ENCODE measurements around the gene MED20. TPM values are rescaled to one million over a fixed set of nuclear protein-coding genes. Genes with fewer than 3 reads are reported as not detected.
"Not testable (repeated sequence)": the region's sequence is repeated elsewhere in the genome, so short reads cannot be mapped to it uniquely, and the experiment has no call there.

The MED20 gene
- total RNA-seq, 4 donors from 2014 or later: 9.6 to 14.9 (median 14.2) TPM

- TF ChIP-seq CTCF (IDR thresholded peaks at IDR 0.05): no peak
- no peak for TF ChIP-seq POLR2AphosphoS5 (IDR thresholded peaks at IDR 0.05)
- TF ChIP-seq POLR2A (IDR thresholded peaks at IDR 0.05; ENCODE audit: low read depth): no peak
- TF ChIP-seq EP300 (IDR thresholded peaks at IDR 0.05): no peak
- H3K27ac ChIP-seq (replicated peaks in 1 of 4): no peak overlapping the region
- H3K9me3 ChIP-seq: no peaks in the 10 kb centered on the region
- peaks cover 0 to 5% (median 0%) of the 10 kb centered on the region in 4 donors for H3K36me3 ChIP-seq
- H3K4me1 ChIP-seq: no peaks in the 10 kb centered on the region
- intact Hi-C loops (cut with DNase I): no loop called here
- no peaks in the 10 kb centered on the region for H3K27me3 ChIP-seq
- no peak for DNase-seq (ENCODE audit: extremely low spot score)
- H3K4me3 ChIP-seq: no peak overlapping the region
- WGBS: 96% methylated on average over 2 of the region's 2 CpGs
These were observed 33.7 kb upstream of the MED20 start for GRCh38 chr6:41954668-41955067.

DNA sequence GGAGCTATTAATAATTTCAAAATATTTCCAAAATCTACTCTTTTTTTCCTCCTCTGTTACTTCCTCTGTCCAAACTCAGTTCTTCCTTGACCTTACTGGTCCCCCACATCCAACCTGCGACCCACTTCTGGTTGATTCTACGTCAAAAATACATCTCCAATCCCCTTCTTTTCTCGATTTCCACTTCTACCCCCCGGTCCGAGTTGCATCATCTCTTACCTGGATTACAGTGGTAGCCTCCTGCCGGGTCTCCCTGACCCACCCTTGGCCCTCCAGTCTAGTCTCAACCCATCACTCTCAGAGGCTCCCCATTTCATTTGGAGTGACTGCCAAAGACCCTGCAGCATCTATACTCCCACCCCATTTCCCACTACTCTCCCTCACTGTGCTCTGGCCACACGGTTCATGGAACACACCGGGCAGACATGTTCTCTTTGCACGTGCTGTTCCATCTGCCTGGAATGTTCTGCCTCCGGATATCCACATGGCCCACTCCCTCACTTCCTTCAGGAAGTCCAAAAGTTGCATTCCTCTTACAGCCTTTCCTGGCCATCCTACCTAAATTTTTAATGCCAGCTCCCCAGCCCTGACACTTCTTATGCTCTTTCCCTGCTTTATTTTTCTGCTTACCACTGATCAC is 26.8 kb upstream of the MED20 start:
- Histone ChIP-seq H3K36me3 (no peaks in the 10 kb centered on the region), H3K9me3 (no peaks in the 10 kb centered on the region), H3K27ac (replicated peaks in 1 of 4) (no peak overlapping the region), H3K4me3 (no peak overlapping the region), H3K4me1 (peaks cover 0 to 11% (median under 1%) of the 10 kb centered on the region in 4 donors), H3K27me3 (no peaks in the 10 kb centered on the region)
- intact Hi-C loops (cut with DNase I): no loop called here
- 77% methylated on average over 10 of the region's 10 CpGs for WGBS
- no peak for TF ChIP-seq POLR2A (IDR thresholded peaks at IDR 0.05; ENCODE audit: low read depth)
- no peak for TF ChIP-seq EP300 (IDR thresholded peaks at IDR 0.05)
- no peak for TF ChIP-seq CTCF (IDR thresholded peaks at IDR 0.05)
- TF ChIP-seq POLR2AphosphoS5 (IDR thresholded peaks at IDR 0.05): no peak
- no peak for DNase-seq (ENCODE audit: extremely low spot score)

DNA sequence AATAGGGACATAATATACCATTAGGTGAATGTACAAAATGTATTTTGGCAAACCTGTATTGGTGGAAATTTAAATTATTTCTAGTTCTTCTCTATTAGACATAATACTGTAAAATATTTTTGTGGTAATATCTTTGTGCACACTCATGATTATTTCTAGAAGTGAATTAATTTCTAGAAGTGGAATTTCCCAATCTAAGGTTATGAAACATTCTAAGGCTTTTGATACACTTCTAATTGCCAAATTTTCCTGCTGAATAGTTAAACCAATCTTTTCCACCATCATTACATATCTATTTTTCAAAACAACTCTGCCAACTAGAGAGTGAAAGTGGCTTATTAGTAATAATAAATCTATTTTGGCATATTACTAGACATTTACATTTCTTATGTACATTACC is 22.5 kb upstream of the MED20 start:
- TF ChIP-seq POLR2AphosphoS5 (IDR thresholded peaks at IDR 0.05): no peak
- no peak for TF ChIP-seq EP300 (IDR thresholded peaks at IDR 0.05)
- no peak for TF ChIP-seq CTCF (IDR thresholded peaks at IDR 0.05)
- intact Hi-C loops (cut with DNase I): no loop called here
- Histone ChIP-seq H3K27me3 (no peaks in the 10 kb centered on the region), H3K36me3 (peaks cover 0 to 4% (median 0%) of the 10 kb centered on the region in 4 donors), H3K9me3 (no peaks in the 10 kb centered on the region), H3K4me3 (no peak overlapping the region), H3K27ac (replicated peaks in 1 of 4) (no peak overlapping the region), H3K4me1 (peaks cover 29 to 41% (median 35%) of the 10 kb centered on the region in 4 donors)
- DNase-seq (ENCODE audit: extremely low spot score): no peak

GRCh38 chr6:41942882-41943281 is 21.9 kb upstream of the MED20 start:
- H3K27me3 ChIP-seq; DNase-seq (ENCODE audit: extremely low spot score); H3K9me3 ChIP-seq; intact Hi-C loops (cut with DNase I); H3K4me3 ChIP-seq; H3K36me3 ChIP-seq: not testable (repeated sequence)
- 93% methylated on average over 14 of the region's 14 CpGs for WGBS
- peak overlapping the region in 3 of 4 donors; percentile 90 to 96 (median 93) for H3K27ac ChIP-seq (replicated peaks in 1 of 4)
- peaks cover 35 to 47% (median 39%) of the 10 kb centered on the region in 4 donors for H3K4me1 ChIP-seq

DNA sequence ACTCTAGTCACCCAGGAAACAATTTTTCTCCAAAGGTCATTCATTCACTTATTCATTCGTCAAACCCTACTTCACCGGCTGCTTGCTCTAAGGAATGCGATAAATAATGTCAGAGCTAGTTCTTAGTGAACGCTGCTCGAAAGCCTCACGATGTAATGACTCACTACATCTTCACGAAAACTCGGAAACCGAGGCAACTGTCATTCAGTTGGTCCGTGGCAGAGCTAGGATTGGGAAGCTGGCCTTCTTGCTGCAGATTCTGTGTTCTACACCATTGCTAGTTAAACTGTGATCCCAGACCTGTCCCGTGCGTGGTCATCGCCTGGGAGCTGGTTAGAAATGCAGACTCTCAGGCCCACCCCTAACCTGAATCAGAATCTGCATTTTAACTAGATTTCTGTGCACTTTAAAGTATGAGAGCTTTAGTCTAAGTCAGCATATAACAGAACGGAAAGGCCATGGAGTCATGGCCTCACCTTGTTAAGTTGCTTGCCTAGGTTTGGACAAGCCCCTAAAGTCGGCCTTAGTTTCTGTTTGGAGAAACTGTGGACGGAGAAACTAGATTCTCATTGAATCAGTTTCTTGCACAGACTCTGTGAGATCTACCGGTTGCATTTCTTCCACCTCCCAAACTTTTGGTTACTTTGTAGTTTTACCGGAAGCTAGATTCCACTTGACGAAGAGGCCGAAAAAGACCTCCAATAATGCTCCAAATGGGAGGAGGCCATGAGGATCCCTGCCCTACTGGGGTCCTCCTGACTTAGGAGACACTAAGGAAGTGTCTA is 21.3 kb upstream of the MED20 start:
- TF ChIP-seq CTCF (IDR thresholded peaks at IDR 0.05) (no peak), EP300 (IDR thresholded peaks at IDR 0.05) (no peak), POLR2AphosphoS5 (IDR thresholded peaks at IDR 0.05) (no peak), POLR2A (IDR thresholded peaks at IDR 0.05; ENCODE audit: low read depth) (no peak)
- intact Hi-C loops (cut with DNase I): no loop called here
- peaks cover 41 to 53% (median 45%) of the 10 kb centered on the region in 4 donors for H3K4me1 ChIP-seq
- peaks cover 0 to 12% (median under 1%) of the 10 kb centered on the region in 4 donors for H3K36me3 ChIP-seq
- WGBS: 43% methylated on average over 17 of the region's 20 CpGs
- H3K27ac ChIP-seq (replicated peaks in 1 of 4): peak overlapping the region; percentile 86 to 96 (median 92)
- H3K4me3 ChIP-seq: peak overlapping the region; percentile 76 to 94 (median 89)
- no peak for DNase-seq (ENCODE audit: extremely low spot score)
- H3K27me3 ChIP-seq: no peaks in the 10 kb centered on the region
- H3K9me3 ChIP-seq: no peaks in the 10 kb centered on the region

All from esophagus muscularis mucosa (tissue), 4 donors.